Stimulated activated CD8-positive, alpha-beta memory T cell treated with anti-CD3 and anti-CD28 coated beads, Interleukin-7, amount 100 ng/mL, for 1 hour (primary cell): ENCODE measurements around the gene OTOP3.
A peak's percentile ranks its signal among the peaks of the same experiment; 100 is the strongest.

Source experiments
- DNase-seq, 2 donors: peaks; one replicate each; pipeline ENCODE4 v3.0.0-alpha.2; 2020; ENCODE audit warnings: low read depth in 2 of 2

OTOP3 gene

GRCh38 chr17:74986206-74986576, 50.5 kb downstream of the OTOP3 start:
- no peak for DNase-seq

DNA sequence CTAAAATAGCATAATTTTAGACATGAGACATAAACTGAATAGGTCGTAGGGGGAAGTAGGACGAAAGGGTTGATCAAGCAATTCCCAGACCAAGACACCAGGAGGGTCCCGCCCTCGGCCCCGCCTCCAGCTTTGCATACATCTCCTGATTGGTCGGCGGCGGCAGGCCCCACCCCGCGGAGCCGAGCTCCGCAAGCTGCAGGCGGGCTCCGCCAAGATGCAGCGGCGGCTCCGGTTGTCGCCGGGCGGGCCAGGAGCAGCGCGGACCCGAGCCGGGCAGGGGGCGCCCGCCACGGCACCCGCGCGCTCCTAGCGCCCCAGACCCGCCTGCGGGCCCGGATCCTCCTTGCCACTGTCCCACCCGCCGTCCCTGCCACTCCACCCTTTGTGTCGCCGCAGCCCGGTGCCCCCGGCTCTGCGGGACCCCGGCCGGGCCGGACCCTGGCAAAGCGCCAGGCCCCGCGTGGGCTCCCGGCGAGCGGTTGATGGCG, 51.8 kb downstream of the OTOP3 start, which contains the start of gene CDR2L:
CDR2L (plus strand) TSS at position 215 of the 491 bp plus-strand sequence. CDS start 412 bp downstream, outside the sequence.
- peak; percentile 85 to 90 for DNase-seq

DNA sequence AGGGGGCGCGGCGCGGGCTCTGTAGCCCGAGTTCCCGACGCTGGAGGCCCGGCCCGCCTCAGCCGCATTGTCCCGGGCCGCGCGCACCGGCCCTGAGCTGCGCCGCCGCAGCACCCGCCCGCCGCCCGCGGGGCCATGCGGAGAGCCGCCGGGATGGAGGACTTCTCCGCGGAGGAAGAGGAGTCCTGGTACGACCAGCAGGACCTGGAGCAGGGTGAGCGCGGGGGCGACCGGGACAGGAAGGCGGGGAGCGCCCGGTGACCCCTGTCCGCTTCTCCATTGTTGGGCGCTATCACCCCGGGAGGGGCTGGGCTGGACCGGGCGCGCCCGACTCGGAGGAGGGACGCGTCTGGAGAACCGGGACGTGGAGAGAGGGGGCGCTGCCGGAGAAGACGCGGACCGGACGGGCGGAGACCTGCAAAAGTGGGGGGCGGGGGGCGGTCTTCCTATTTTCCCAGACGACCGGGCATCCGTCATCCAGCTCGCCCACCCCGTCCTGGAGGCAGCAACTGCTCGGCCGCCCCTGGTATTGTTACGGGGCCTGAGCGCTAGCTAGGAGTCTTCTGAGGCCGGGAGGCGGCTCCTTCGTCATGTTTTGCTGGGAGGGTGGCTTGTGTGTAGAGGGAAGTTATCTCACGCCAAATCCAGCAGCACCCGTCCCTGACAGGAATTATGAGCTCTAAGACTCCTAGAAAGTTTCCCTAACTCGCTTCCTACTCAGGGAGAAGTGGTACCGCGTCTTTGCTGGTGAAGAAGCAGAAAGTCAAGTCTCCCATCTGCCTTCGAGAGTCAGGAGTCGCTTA, 52.4 kb downstream of the OTOP3 start:
- DNase-seq: no peak

DNA sequence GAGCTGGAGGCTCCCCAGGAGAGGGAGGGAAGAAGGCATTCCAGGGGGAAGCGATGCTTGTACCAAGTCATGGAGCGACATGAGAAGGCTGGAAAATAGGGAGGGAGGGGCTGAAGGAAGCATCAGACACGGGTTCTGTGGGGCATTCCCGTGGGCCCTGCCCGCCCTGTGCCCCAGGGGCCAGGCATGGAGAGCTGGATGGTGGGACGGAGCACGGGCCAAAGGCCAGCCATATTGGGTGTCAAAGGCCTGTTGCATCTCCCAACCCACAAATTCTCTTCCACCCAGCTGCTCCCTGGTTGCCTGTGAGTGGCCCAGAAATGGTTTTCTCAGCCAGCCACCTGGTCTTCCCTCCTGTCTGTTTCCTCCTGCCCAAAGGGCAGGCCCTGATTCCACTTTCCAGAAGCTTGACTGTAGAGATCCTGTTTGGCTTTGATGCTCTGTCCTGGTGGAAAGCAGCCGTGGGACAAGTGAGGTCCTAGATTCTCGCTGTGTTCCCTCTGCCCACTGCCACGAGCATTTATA, 54.9 kb downstream of the OTOP3 start:
- DNase-seq: no peak

DNA sequence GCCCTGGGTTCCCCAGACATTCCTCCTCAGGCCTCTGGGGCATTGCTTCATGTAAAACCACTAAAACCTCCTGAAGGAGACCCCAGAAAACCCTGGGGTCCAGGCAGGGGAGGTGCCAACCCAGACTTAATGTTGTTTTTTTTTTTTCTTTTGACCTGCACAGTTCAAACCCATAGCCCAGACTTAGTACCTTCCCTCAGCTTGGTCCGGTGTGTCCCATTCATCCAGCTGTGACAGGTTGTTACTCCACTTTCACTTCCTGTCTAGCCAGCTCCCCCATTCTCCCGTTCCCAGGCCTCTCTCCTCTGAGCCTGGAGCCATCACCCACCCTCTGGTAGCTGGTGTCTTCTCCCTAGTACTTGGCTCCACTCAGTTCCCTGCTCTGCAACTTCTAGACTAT, 56.5 kb downstream of the OTOP3 start:
- no peak for DNase-seq

DNA sequence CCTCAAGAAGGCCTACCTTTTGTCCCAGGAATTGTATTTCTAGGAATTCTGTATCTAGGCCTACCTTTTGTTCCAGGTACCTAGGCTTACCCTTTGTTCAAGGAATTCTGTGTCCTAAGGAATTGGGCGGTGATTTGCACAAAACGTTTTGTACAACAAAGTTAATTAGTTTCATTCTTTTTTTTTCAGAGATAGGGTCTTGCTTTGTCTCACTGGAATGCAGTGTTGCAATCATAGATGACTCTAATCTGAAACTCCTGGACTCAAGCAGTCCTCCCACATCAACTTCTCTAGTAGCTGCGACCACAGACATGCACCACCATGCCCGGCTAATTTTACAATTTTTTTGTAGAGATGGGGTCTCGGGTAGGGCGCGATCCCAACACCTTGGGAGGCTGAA, 58.7 kb downstream of the OTOP3 start:
- no peak for DNase-seq

DNA sequence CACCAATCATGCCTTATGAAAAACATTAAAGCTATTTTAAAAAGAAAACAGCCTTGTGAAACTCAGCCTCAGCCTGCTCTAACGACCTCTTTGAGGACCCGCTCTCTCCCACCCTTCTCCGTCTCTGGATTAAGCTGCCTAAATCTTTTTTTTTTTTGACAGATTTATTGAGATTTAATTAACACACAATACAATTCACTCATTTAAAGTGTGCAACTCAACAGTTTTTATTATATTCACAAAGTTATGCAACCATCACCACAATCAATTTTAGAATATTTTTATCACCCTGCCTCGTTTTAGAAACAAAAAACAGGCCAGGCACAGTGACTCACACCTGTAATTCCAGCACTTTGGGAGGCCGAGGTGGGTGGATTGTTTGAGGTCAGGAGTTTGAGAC, 60.1 kb downstream of the OTOP3 start:
- no peak for DNase-seq

- DNase-seq: no peak
Measured at GRCh38 chr17:74998783-74999182, 63.1 kb downstream of the OTOP3 start.

DNA sequence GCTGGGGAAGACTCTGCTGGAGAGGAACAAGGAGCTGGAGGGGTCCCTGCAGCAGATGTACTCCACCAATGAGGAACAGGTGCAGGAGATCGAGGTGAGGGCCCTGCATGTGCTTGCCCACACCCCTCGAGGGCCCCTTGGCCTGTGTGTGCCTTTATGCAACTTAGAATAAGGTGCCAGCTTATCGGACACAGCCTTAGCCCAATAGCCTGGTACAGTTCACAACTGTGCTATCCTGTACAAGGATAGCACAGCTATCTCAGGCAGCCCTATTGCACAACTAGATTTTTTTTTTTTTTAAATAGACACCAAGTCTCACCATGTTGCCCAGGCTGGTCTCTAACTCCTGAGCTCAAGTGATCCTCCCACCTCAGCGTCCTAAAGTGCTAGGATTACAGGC, 63.8 kb downstream of the OTOP3 start:
- no peak for DNase-seq
